Ecto neural progenitor cell (in vitro differentiated cells): ENCODE results near the gene SPIC.
"Not testable (repeated sequence)": the region's sequence is repeated elsewhere in the genome, so short reads cannot be mapped to it uniquely, and the experiment has no call there.

ENCODE experiments used
- DNase-seq: peaks from one replicate; pipeline ENCODE4 v3.0.0-alpha.2; 2018; ENCODE audit warnings: low spot score

SPIC gene

GRCh38 chr12:101474711-101475386 is at the start of gene SPIC:
Gene SPIC (plus strand): TSS chr12:101475336. CDS start chr12:101476905, 1,569 bp downstream.
- DNase-seq: no peak

GRCh38 chr12:101430456-101430855 is 44.7 kb upstream of the SPIC start:
- no peak for DNase-seq

GRCh38 chr12:101436136-101436535 is 39.0 kb upstream of the SPIC start:
- DNase-seq: no peak

- DNase-seq: no peak
Measured at GRCh38 chr12:101439236-101439635, 35.9 kb upstream of the SPIC start.

GRCh38 chr12:101441461-101442224 is 33.5 kb upstream of the SPIC start:
- no peak for DNase-seq

GRCh38 chr12:101455685-101456084 is 19.5 kb upstream of the SPIC start:
- DNase-seq: no peak

GRCh38 chr12:101459642-101460346 is 15.3 kb upstream of the SPIC start:
- no peak for DNase-seq

GRCh38 chr12:101468948-101469347 is 6.2 kb upstream of the SPIC start:
- no peak for DNase-seq

GRCh38 chr12:101470939-101471338 is 4.2 kb upstream of the SPIC start:
- DNase-seq: no peak

GRCh38 chr12:101471878-101472277 is 3.3 kb upstream of the SPIC start:
- not testable (repeated sequence) for DNase-seq

- DNase-seq: no peak
Measured at GRCh38 chr12:101474248-101474647, 888 bp upstream of the SPIC start.

GRCh38 chr12:101475751-101476305 is 692 bp downstream of the SPIC start:
- no peak for DNase-seq

GRCh38 chr12:101480849-101481248 is 5.7 kb downstream of the SPIC start:
- DNase-seq: no peak

- DNase-seq: no peak
Measured at GRCh38 chr12:101485021-101485420, 9.9 kb downstream of the SPIC start.

- DNase-seq: no peak
Measured at GRCh38 chr12:101488469-101488868, 13.3 kb downstream of the SPIC start.

- DNase-seq: no peak
Measured at GRCh38 chr12:101490286-101490920, 15.3 kb downstream of the SPIC start.

- DNase-seq: no peak
Measured at GRCh38 chr12:101491329-101491728, 16.2 kb downstream of the SPIC start.

- DNase-seq: no peak
Measured at GRCh38 chr12:101493556-101493955, 18.4 kb downstream of the SPIC start.

- no peak for DNase-seq
Measured at GRCh38 chr12:101498252-101498651, 23.1 kb downstream of the SPIC start.

GRCh38 chr12:101501410-101501995 is 26.4 kb downstream of the SPIC start:
- DNase-seq: no peak

GRCh38 chr12:101521136-101521535 is 46.0 kb downstream of the SPIC start:
- no peak for DNase-seq

- no peak for DNase-seq
Measured at GRCh38 chr12:101527682-101528081, 52.5 kb downstream of the SPIC start.
